ENCODE results near the gene RNU1-1. TPM values are rescaled to one million over a fixed set of nuclear protein-coding genes. Genes with fewer than 3 reads are reported as not detected.
A peak's percentile ranks its signal among the peaks of the same experiment; 100 is the strongest.
"Not testable (repeated sequence)": the region's sequence is repeated elsewhere in the genome, so short reads cannot be mapped to it uniquely, and the experiment has no call there.

Gene RNU1-1
- 1 to 10 TPM in 1 of 10 donors, not detected in 9; 1.2 TPM for polyA plus RNA-seq (ENCODE audit: insufficient read length in 10 of 10)
- long read RNA-seq, donor 1, result 0 reads
- long read RNA-seq, donor 2, result 0 reads
- long read RNA-seq, donor 3, result 0 reads
- long read RNA-seq, donor 4, result 0 reads
- long read RNA-seq, donor 5, result 0 reads
- long read RNA-seq, donor 6, result 0 reads
- long read RNA-seq, donor 7, result 0 reads
- long read RNA-seq, donor 8, result 0 reads
- long read RNA-seq, donor 9, result 0 reads

- peak; percentile 80 to 95 (median 85) for DNase-seq
Measured at GRCh38 chr1:16514107-16515055, at the start of gene RNU1-1. Gene RNU1-1, minus strand, starts transcription at chr1:16514285.

DNA sequence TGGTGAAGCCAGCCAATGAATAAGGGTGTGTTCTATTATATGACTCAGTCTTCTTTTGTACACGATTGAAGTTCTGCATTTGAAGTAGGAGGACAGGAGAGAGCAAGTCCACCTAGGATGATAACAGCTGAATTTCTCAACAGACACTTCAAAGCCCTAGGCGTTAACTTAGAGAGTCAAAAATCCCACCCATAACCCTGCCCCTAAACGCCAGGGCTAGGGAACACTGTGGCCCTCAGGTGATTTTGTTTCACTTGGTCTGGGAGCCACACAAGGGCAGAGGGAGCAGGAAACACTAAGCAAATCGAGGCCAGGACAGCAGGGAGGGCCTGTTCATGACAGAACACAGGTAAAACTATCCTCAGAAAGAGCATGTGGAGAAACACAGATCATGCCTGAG, 47.0 kb upstream of the RNU1-1 start:
- not testable (repeated sequence) for DNase-seq

GRCh38 chr1:16560498-16560897, 46.4 kb upstream of the RNU1-1 start:
- DNase-seq, result not testable (repeated sequence)

- DNase-seq, result not testable (repeated sequence)
Measured at GRCh38 chr1:16559688-16560087, 45.6 kb upstream of the RNU1-1 start.

DNA sequence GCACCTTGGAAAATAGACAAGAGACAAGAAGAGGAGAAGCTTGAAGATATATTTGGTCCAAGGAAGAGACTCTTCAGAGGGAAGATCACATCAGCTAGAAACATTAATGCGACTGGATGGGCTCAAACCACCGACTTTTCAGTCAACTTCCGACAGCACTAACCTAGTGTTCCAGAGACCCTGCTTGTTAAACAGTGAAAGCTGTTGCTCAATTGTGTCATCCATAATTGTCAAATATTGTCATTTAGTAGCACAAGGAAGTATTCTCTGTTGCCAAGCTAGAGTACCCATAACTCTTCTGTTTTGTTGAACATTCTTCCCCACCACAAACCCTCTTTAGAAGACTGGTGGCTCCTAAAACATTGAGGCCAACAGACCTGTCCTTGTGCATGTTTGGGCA, 42.9 kb upstream of the RNU1-1 start:
- DNase-seq, result not testable (repeated sequence)

DNA sequence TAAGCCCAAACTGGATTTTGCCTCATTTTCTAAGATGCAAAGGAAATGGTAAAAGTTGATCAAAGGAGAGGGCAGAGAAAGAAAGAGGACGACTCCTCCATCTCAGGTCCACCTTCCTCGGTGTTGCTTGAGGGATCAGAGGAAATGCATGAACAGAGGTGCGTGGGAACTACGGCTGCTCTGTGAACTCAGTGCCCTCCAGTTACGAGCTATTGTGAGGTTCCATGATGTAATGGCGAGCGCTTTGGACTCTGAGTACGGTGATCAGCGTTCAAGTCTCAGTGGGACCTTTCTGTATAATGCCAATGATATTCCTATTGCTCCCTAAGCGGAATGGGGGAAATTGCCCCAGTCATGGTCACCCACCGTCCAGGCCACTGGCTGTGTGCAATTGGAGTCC, 39.2 kb upstream of the RNU1-1 start:
- not testable (repeated sequence) for DNase-seq

DNA sequence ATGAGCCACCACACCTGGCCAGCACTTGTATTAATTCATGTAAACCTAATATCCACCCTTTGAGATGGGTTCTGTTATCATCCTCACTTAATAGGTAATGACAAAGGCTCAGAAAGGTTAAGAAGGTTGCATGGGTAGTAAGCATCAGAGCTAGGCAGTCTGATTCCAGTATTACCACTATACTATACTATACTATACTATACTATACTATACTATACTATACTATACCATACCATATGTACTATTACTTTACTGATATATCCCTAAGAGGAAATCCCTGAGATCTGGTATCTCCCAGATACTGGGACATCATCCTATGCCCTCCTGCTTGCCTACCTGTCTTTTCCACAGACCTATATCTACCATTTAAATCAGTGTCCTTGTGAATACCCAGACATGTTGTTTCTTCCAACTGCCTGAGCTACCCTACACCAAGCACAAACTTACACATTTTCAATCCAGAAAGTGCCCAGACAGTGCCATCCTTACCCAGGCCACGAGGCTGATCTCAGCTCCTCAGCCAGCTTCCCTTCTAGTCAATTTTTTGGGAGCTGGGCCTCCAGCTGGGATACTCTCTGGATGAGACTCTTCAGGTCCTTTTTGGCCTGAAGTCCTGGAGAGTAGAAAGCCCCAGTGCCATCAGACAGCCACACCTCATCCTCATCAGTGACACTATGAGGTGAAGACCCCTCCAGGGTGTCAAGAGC, 36.3 kb upstream of the RNU1-1 start:
- DNase-seq, result not testable (repeated sequence)

- not testable (repeated sequence) for DNase-seq
Measured at GRCh38 chr1:16549545-16549944, 35.5 kb upstream of the RNU1-1 start.

- DNase-seq, result not testable (repeated sequence)
Measured at GRCh38 chr1:16547502-16548241, 33.6 kb upstream of the RNU1-1 start.

- peak in 2 of 3 donors; percentile 13 to 33 for DNase-seq
Measured at GRCh38 chr1:16545682-16546095, 31.6 kb upstream of the RNU1-1 start.

DNA sequence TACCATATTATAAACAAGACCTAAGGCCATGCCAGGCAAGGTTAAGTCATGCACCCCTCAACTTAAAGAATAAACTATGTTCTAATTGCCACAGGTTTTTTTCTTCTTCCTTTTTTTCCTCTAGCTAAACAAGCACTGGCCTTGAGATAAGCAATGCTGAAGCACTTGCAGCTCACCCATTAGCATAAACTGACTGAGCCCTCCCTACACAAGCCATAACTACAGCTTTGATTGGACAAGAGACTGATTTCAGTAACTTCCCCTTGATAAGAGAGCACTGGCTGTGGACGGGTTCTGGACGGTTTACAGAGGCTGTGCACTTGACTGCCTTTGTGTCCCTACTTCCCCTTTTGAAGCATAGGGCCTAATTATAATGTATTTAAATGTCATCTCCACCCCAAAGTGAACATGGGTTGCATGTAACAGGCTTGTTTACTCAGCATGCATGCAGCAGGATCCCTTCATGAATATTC, 26.4 kb upstream of the RNU1-1 start:
- not testable (repeated sequence) for DNase-seq

DNA sequence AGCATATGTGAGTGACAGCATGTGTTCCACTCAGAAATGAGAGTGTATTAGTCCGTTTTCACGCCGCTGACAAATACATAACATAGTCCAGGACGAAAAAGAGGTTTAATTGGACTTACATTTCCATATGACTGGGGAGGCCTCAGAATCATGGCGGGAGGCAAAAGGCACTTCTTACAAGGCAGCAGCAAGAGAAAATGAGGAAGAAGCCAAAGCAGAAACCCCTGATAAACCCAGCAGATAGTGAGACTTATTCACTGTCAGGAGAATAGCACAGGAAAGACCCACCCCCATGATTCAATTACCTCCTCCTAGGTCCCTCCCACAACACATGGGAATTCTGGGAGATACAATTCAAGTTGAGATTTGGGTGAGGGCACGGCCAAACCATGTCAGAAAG, 23.4 kb upstream of the RNU1-1 start:
- DNase-seq, result not testable (repeated sequence)

- not testable (repeated sequence) for DNase-seq
Measured at GRCh38 chr1:16536796-16537195, 22.7 kb upstream of the RNU1-1 start.

- DNase-seq, result not testable (repeated sequence)
Measured at GRCh38 chr1:16535898-16536297, 21.8 kb upstream of the RNU1-1 start.

- not testable (repeated sequence) for DNase-seq
Measured at GRCh38 chr1:16535487-16535886, 21.4 kb upstream of the RNU1-1 start.

GRCh38 chr1:16534829-16535456, 20.9 kb upstream of the RNU1-1 start:
- peak in 2 of 3 donors; percentile 45 to 48 for DNase-seq

DNA sequence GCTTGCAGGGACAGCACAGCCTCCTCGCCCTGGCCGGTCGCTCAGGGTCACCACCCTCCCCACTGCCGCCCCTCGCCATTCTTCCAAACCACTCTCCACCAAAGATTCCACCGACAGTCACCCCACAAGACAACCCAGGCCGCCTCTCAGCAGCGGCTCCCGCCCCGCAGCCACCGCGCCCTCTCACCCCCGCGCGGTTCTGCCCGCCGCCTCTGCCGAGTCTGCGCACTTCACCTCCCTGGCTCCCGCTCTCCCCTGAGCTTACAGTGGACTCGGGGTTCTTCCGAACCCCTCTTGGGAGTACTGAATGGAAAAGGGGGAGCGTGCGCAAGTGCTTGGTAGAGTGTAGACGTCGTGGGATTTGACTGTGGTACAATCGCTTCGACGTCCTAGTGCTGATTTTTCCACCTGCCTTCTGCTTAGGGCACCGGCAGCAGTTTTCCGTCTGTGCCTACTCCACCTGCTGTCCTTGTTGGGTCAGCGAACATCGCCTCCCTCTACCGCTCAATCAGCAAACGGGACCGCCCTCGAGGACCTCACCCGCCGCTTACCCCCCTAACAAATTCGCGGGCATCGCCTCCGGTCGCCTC, 20.2 kb upstream of the RNU1-1 start:
- peak in 1 of 3 donors; percentile 20 for DNase-seq

DNA sequence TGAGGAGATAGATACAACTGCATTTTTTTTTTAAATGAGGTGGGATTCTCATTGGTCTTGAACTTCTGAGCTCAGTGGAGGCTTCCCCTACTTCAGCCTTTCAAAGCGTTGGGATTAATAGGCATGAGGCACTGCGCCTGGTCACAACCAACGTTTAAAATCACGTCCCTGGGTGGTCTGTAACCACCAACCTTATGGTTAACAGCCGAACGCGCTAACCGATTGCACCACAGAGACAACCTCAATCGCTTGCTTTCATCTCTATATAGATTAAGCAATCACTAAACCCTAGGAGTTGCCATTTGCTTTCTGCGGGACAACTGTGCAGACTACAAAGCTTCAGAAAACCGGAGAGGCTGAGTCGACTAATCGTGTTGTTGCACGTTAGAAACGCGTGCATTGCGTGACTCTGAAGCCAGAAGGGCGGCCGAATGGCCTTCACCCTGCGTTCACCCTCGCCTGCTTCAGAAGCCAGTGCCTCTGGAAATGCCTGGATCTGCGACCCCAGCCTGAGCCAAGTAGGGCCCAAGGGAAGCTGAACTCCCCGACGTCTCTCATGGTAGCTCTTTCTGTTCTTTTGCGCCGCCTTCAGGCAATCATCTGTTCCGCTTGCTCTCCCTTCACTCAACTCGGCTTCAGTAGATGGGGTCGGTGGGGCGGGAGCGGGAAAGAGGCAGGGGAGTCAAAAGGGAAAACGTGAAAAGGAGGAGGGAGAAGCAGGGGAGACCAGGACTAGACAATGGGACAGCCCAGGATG, 18.3 kb upstream of the RNU1-1 start:
- DNase-seq, result peak in 1 of 3 donors; percentile 27

DNA sequence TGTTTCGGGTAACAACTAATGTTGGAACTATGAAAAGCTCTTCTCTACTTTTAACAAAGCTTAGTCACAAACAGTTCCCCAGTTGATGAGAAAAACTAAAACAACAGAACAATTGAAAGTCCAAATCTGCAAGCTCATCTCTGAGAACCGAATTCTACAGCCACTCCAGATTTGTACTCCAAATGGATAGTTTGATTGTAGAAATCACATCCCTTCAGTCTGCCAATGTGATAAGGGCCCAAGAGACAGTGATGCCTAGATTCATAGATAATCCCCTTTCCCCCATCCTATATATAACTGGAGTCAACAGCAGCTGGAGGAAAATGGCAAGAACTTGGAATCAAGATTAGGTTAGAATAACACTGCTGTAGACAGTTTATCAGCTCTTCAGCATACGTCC, 14.3 kb upstream of the RNU1-1 start:
- DNase-seq, result not testable (repeated sequence)
